Measurements from ENCODE around the gene OGG1. TPM values are rescaled to one million over a fixed set of nuclear protein-coding genes. Genes with fewer than 3 reads are reported as not detected.
A peak's percentile ranks its signal among the peaks of the same experiment; 100 is the strongest.

OGG1 gene
- total and polyA plus RNA-seq, 10 of the 15 experiments (the other 5 are each of a cell fraction or from before 2014, with no cell fraction given), result 4.8 to 38.8 (median 27.2) TPM

- RAD21 ChIA-PET (ENCODE audit: unreplicated experiment), result interaction anchor here (0.7 to 3.0 kb wide), 4 partner anchors 13 to 30 kb away, joined by 3 to 11 read pairs (median 6); partner anchors contain the start of genes ARPC4, OGG1 and TADA3
- Histone ChIP-seq H3K4me3 (no peak overlapping the region), H3K9ac (ENCODE audit: control insufficient read depth, insufficient read depth, low read length) (peak overlapping the region; percentile 13; the same call in 1 of the 2 replicates), H3K4me1 (ENCODE audit: control insufficient read depth, insufficient read depth, low read length) (peaks cover 31% of the 10 kb centered on the region), H3K9me3 (replicated peaks; ENCODE audit: control insufficient read depth, insufficient read depth, low read length) (no peaks in the 10 kb centered on the region), H3K27ac (ENCODE audit: control insufficient read depth, insufficient read depth) (peak overlapping the region; percentile 50), H3K79me2 (ENCODE audit: control insufficient read depth, insufficient read depth, low read length) (no peaks in the 10 kb centered on the region), H3K4me2 (ENCODE audit: control insufficient read depth, insufficient read depth) (peak overlapping the region; percentile 54), H3K27me3 (replicated peaks in 1 of 2; ENCODE audit: control insufficient read depth in 2 of 2, insufficient read depth in 2 of 2, low read length in 1 of 2) (no peaks in the 10 kb centered on the region), H3K36me3 (ENCODE audit: control insufficient read depth in 2 of 2, insufficient read depth in 2 of 2, low read length in 1 of 2) (peaks cover 2 to 7% of the 10 kb centered on the region in 2 experiments; a peak in 2 of 4 replicates), H4K20me1 (ENCODE audit: control insufficient read depth, insufficient read depth) (no peaks in the 10 kb centered on the region), H2AFZ (ENCODE audit: control insufficient read depth, low read depth, low read length) (peak overlapping the region; percentile 80)
- in situ Hi-C loops (cut with MboI) (no loop called here), intact Hi-C loops (cut with micrococcal nuclease; ENCODE audit: unreplicated experiment) (no loop called here)
- CTCF ChIA-PET, result interaction anchor here (1.1 to 4.0 kb wide), 5 partner anchors 10 to 153 kb away, joined by 3 to 15 read pairs (median 6); partner anchors contain the start of gene CRELD1
- FAIRE-seq, result no peak
- DNase-seq (ENCODE audit: low read depth, low spot score), result peak; percentile 59
- peak; percentile 82 for ATAC-seq
- SMC1A ChIA-PET (ENCODE audit: uncharacterized antibody, unreplicated experiment), result interaction anchor here (1.9 kb wide), 2 partner anchors 11 to 16 kb away, joined by 5 to 8 read pairs; no protein-coding TSS in a partner anchor
- TSS peak; percentile 60 for BruUV-seq (replicated peaks)
- WGBS (ENCODE audit: insufficient coverage, insufficient replicate concordance, low lambda C conversion rate, missing lambda C conversion rate), result 20% methylated on average over 8 of the region's 8 CpGs
- POLR2A ChIA-PET, result interaction anchor here (1.2 kb wide), 1 partner anchor 11 kb away, joined by 5 read pairs; no protein-coding TSS in a partner anchor
- no peak for TF ChIP-seq TBL1XR1 (IDR thresholded peaks at IDR 0.05; ENCODE audit: low read depth, low read length)
- TF ChIP-seq IRF4 (IDR thresholded peaks at IDR 0.05; ENCODE audit: low read depth, low read length), result no peak
- TF ChIP-seq ZNF592 (IDR thresholded peaks at IDR 0.05), result no peak
- TF ChIP-seq SIN3A (IDR thresholded peaks at IDR 0.05; ENCODE audit: low read depth, low read length), result no peak
- no peak for TF ChIP-seq SREBF1 (IDR thresholded peaks at IDR 0.05; ENCODE audit: low read length)
- no peak for TF ChIP-seq E4F1 (IDR thresholded peaks at IDR 0.05; ENCODE audit: borderline replicate concordance, partially characterized antibody)
- TF ChIP-seq MTA3 (IDR thresholded peaks at IDR 0.05; ENCODE audit: borderline replicate concordance, low read length), result 0 out of 2 replicates have a peak, but pooled peaks have one; percentile 57
- TF ChIP-seq IKZF1 (conservative IDR thresholded peaks at IDR 0.05), result peak; percentile 56; the same call in 1 of the 2 replicates
- TF ChIP-seq ELK1 (IDR thresholded peaks at IDR 0.05; ENCODE audit: low read depth, low read length), result no peak
- peak; percentile 65 for TF ChIP-seq SKIL (IDR thresholded peaks at IDR 0.05; ENCODE audit: low read depth, poor library complexity, severe bottlenecking)
- 0 out of 2 replicates have a peak, but pooled peaks have one; percentile 16 for TF ChIP-seq MEF2A (IDR thresholded peaks at IDR 0.05; ENCODE audit: insufficient read depth, low read depth, low read length)
- TF ChIP-seq ZNF207 (IDR thresholded peaks at IDR 0.05; ENCODE audit: borderline replicate concordance), result no peak
Measured at GRCh38 chr3:9779721-9780457, 30.1 kb downstream of the OGG1 start.

Data from GM12878 (cell line).